Activated T-helper 2 cell treated with anti-CD3 and anti-CD28 coated beads, Interferon-gamma antibody, Interleukin-2, Interleukin-4, amounts not matched to agents 10 μg/mL and 5 μg/mL and 100 μg/mL, durations not matched to agents 14 hours and 24 hours and 36 hours (primary cell): ENCODE measurements around the gene SLC12A2. TPM values are rescaled to one million over a fixed set of nuclear protein-coding genes. Genes with fewer than 3 reads are reported as not detected.

ENCODE experiments used
- DNase-seq: peaks from one replicate; pipeline ENCODE4 v3.0.0; 2021; ENCODE audit warnings: low spot score
- H3K27ac Mint-ChIP-seq: one replicate; pipeline ENCODE4 v1.8.0; 2021; ENCODE audit warnings: mixed read lengths
- H3K27me3 Mint-ChIP-seq: one replicate; pipeline ENCODE4 v1.8.0; 2021; ENCODE audit warnings: low read depth, mixed read lengths
- H3K36me3 Mint-ChIP-seq: one replicate; pipeline ENCODE4 v1.8.0; 2021; ENCODE audit warnings: low read depth, mixed read lengths
- H3K4me1 Mint-ChIP-seq: one replicate; pipeline ENCODE4 v1.8.0; 2021; ENCODE audit warnings: low read depth, mixed read lengths
- H3K4me3 Mint-ChIP-seq: one replicate; pipeline ENCODE4 v1.8.0; 2021; ENCODE audit warnings: low read depth, mild to moderate bottlenecking, moderate library complexity, mixed read lengths
- H3K9me3 Mint-ChIP-seq: one replicate; pipeline ENCODE4 v1.8.0; 2021; ENCODE audit warnings: mixed read lengths
- intact Hi-C: fragments of 100-400 bp; cut with micrococcal nuclease; formaldehyde crosslinking; loops from one replicate; pipeline ENCODE4 v1.15.1; 2023
- total RNA-seq: library from RNA; stranded (reverse); gene quantifications from 2 replicates; pipeline ENCODE4 v1.2.3, GENCODE V29; 2022

The SLC12A2 gene
- total RNA-seq, 1 donor from 2014 or later: 19.7 TPM

GRCh38 chr5:128146671-128147070, 63.1 kb downstream of the SLC12A2 start:
- Mint-ChIP-seq H3K4me1 (peaks cover 1% of the 10 kb centered on the region), H3K9me3 (no peaks in the 10 kb centered on the region), H3K36me3 (peaks cover 19% of the 10 kb centered on the region), H3K27me3 (no peaks in the 10 kb centered on the region), H3K4me3 (no peak overlapping the region), H3K27ac (no peak overlapping the region)
- DNase-seq: no peak
- intact Hi-C loops: no loop called here

- H3K4me1 Mint-ChIP-seq: no peaks in the 10 kb centered on the region
- H3K27ac Mint-ChIP-seq: no peak overlapping the region
- DNase-seq: no peak
- H3K9me3 Mint-ChIP-seq: peaks cover 7% of the 10 kb centered on the region
- intact Hi-C loops: loop anchor here (5.0 kb wide), 1 partner anchor 68 kb away; no protein-coding TSS in a partner anchor
- no peak overlapping the region for H3K4me3 Mint-ChIP-seq
- H3K36me3 Mint-ChIP-seq: peaks cover 48% of the 10 kb centered on the region
- H3K27me3 Mint-ChIP-seq: no peaks in the 10 kb centered on the region
These were observed 71.4 kb downstream of the SLC12A2 start for GRCh38 chr5:128154943-128155342.

GRCh38 chr5:128155776-128156175, 72.2 kb downstream of the SLC12A2 start:
- Mint-ChIP-seq H3K36me3 (peaks cover 54% of the 10 kb centered on the region), H3K4me1 (no peaks in the 10 kb centered on the region), H3K4me3 (no peak overlapping the region), H3K27me3 (no peaks in the 10 kb centered on the region), H3K9me3 (peaks cover 7% of the 10 kb centered on the region), H3K27ac (no peak overlapping the region)
- DNase-seq: no peak
- intact Hi-C loops: loop anchor here (5.0 kb wide), 1 partner anchor 68 kb away; no protein-coding TSS in a partner anchor

- Mint-ChIP-seq H3K4me1 (no peaks in the 10 kb centered on the region), H3K27ac (no peak overlapping the region), H3K9me3 (peaks cover 7% of the 10 kb centered on the region), H3K4me3 (no peak overlapping the region), H3K27me3 (no peaks in the 10 kb centered on the region), H3K36me3 (peaks cover 54% of the 10 kb centered on the region)
- intact Hi-C loops: loop anchor here (5.0 kb wide), 1 partner anchor 69 kb away; no protein-coding TSS in a partner anchor
- DNase-seq: no peak
These were observed 73.0 kb downstream of the SLC12A2 start for GRCh38 chr5:128156521-128156920.

- intact Hi-C loops: loop anchor here (5.0 kb wide), 1 partner anchor 71 kb away; no protein-coding TSS in a partner anchor
- no peak overlapping the region for H3K4me3 Mint-ChIP-seq
- no peaks in the 10 kb centered on the region for H3K27me3 Mint-ChIP-seq
- DNase-seq: no peak
- H3K27ac Mint-ChIP-seq: no peak overlapping the region
- peaks cover 7% of the 10 kb centered on the region for H3K9me3 Mint-ChIP-seq
- no peaks in the 10 kb centered on the region for H3K4me1 Mint-ChIP-seq
- peaks cover 61% of the 10 kb centered on the region for H3K36me3 Mint-ChIP-seq
These were observed 74.8 kb downstream of the SLC12A2 start for GRCh38 chr5:128158342-128158741.

- Mint-ChIP-seq H3K27me3 (no peaks in the 10 kb centered on the region), H3K27ac (no peak overlapping the region), H3K36me3 (peaks cover 36% of the 10 kb centered on the region), H3K4me3 (no peak overlapping the region), H3K4me1 (no peaks in the 10 kb centered on the region), H3K9me3 (no peaks in the 10 kb centered on the region)
- DNase-seq: no peak
- intact Hi-C loops: no loop called here
These were observed 80.4 kb downstream of the SLC12A2 start for GRCh38 chr5:128163991-128164390.

- H3K27me3 Mint-ChIP-seq: no peaks in the 10 kb centered on the region
- H3K27ac Mint-ChIP-seq: no peak overlapping the region
- intact Hi-C loops: no loop called here
- H3K4me1 Mint-ChIP-seq: no peaks in the 10 kb centered on the region
- H3K4me3 Mint-ChIP-seq: no peak overlapping the region
- H3K36me3 Mint-ChIP-seq: peaks cover 13% of the 10 kb centered on the region
- no peak for DNase-seq
- H3K9me3 Mint-ChIP-seq: no peaks in the 10 kb centered on the region
These were observed 85.9 kb downstream of the SLC12A2 start for GRCh38 chr5:128169401-128170017.

GRCh38 chr5:128172102-128172501, 88.5 kb downstream of the SLC12A2 start:
- H3K9me3 Mint-ChIP-seq: no peaks in the 10 kb centered on the region
- no peak overlapping the region for H3K4me3 Mint-ChIP-seq
- intact Hi-C loops: no loop called here
- H3K36me3 Mint-ChIP-seq: peaks cover 12% of the 10 kb centered on the region
- DNase-seq: no peak
- H3K27me3 Mint-ChIP-seq: no peaks in the 10 kb centered on the region
- no peaks in the 10 kb centered on the region for H3K4me1 Mint-ChIP-seq
- H3K27ac Mint-ChIP-seq: no peak overlapping the region

GRCh38 chr5:128174951-128175350, 91.4 kb downstream of the SLC12A2 start:
- H3K4me1 Mint-ChIP-seq: no peaks in the 10 kb centered on the region
- no peaks in the 10 kb centered on the region for H3K9me3 Mint-ChIP-seq
- no peak overlapping the region for H3K27ac Mint-ChIP-seq
- intact Hi-C loops: no loop called here
- no peaks in the 10 kb centered on the region for H3K27me3 Mint-ChIP-seq
- H3K36me3 Mint-ChIP-seq: peaks cover 14% of the 10 kb centered on the region
- no peak overlapping the region for H3K4me3 Mint-ChIP-seq
- DNase-seq: no peak

GRCh38 chr5:128192368-128192767, 108.8 kb downstream of the SLC12A2 start:
- intact Hi-C loops: no loop called here
- Mint-ChIP-seq H3K4me3 (no peak overlapping the region), H3K27me3 (no peaks in the 10 kb centered on the region), H3K36me3 (peaks cover 6% of the 10 kb centered on the region), H3K27ac (no peak overlapping the region), H3K4me1 (peaks cover 13% of the 10 kb centered on the region), H3K9me3 (no peaks in the 10 kb centered on the region)
- DNase-seq: no peak

GRCh38 chr5:128193665-128194390, 110.3 kb downstream of the SLC12A2 start:
- Mint-ChIP-seq H3K36me3 (peaks cover 9% of the 10 kb centered on the region), H3K27ac (no peak overlapping the region)

GRCh38 chr5:128195316-128195715, 111.8 kb downstream of the SLC12A2 start:
- intact Hi-C loops: no loop called here
- H3K36me3 Mint-ChIP-seq: peaks cover 12% of the 10 kb centered on the region
- H3K9me3 Mint-ChIP-seq: no peaks in the 10 kb centered on the region
- peaks cover 25% of the 10 kb centered on the region for H3K4me1 Mint-ChIP-seq
- H3K27ac Mint-ChIP-seq: no peak overlapping the region
- H3K27me3 Mint-ChIP-seq: peaks cover 2% of the 10 kb centered on the region
- no peak for DNase-seq
- no peak overlapping the region for H3K4me3 Mint-ChIP-seq

More at GRCh38 chr5:128193665-128194390, 110.3 kb downstream of the SLC12A2 start:
- intact Hi-C loops: no loop called here
- DNase-seq: no peak
- no peak overlapping the region for H3K4me3 Mint-ChIP-seq
- H3K27me3 Mint-ChIP-seq: no peaks in the 10 kb centered on the region
- H3K9me3 Mint-ChIP-seq: no peaks in the 10 kb centered on the region
- H3K4me1 Mint-ChIP-seq: peaks cover 25% of the 10 kb centered on the region

- H3K27ac Mint-ChIP-seq: no peak overlapping the region
- peaks cover 25% of the 10 kb centered on the region for H3K4me1 Mint-ChIP-seq
- H3K27me3 Mint-ChIP-seq: peaks cover 2% of the 10 kb centered on the region
- H3K9me3 Mint-ChIP-seq: no peaks in the 10 kb centered on the region
- DNase-seq: no peak
- intact Hi-C loops: loop anchor here (2.0 kb wide), 1 partner anchor 111 kb away; no protein-coding TSS in a partner anchor
- no peak overlapping the region for H3K4me3 Mint-ChIP-seq
- H3K36me3 Mint-ChIP-seq: peaks cover 12% of the 10 kb centered on the region
These were observed 112.5 kb downstream of the SLC12A2 start for GRCh38 chr5:128196080-128196479.
